GM23248 (cell line): Measurements from ENCODE around the gene ATP8A2. TPM values are rescaled to one million over a fixed set of nuclear protein-coding genes. Genes with fewer than 3 reads are reported as not detected.
A peak's percentile ranks its signal among the peaks of the same experiment; 100 is the strongest.

Experiments
- DNase-seq: peaks from one replicate; pipeline ENCODE4 v3.0.0-alpha.2; 2015
- H2AFZ ChIP-seq: fragments of 200-600 bp; sonication (generic); 2 replicates; pipeline ENCODE4 v1.6.1; 2016; ENCODE audit warnings: antibody characterized with exemption
- H3F3A ChIP-seq: fragments of 200-600 bp; sonication (generic); 2 replicates; pipeline ENCODE4 v1.6.1; 2016; ENCODE audit warnings: mild to moderate bottlenecking, antibody characterized with exemption, mixed run types; ENCODE audit not compliant: insufficient read depth
- H3K27ac ChIP-seq: fragments of 200-600 bp; sonication (generic); 2 replicates; pipeline ENCODE4 v1.5.1; 2016; ENCODE audit warnings: mild to moderate bottlenecking
- H3K27me3 ChIP-seq: fragments of 200-600 bp; sonication (generic); replicated peaks from 2 replicates; pipeline ENCODE4 v1.6.1; 2016; ENCODE audit warnings: mild to moderate bottlenecking; ENCODE audit not compliant: insufficient read depth
- H3K36me3 ChIP-seq: fragments of 200-600 bp; sonication (generic); 2 replicates; pipeline ENCODE4 v1.6.1; 2016; ENCODE audit warnings: low read depth, mild to moderate bottlenecking
- H3K4me1 ChIP-seq: fragments of 200-600 bp; sonication (generic); 2 replicates; pipeline ENCODE4 v1.6.1; 2016; ENCODE audit warnings: mild to moderate bottlenecking; ENCODE audit not compliant: insufficient read depth
- H3K4me2 ChIP-seq: fragments of 200-600 bp; sonication (generic); one replicate; pipeline ENCODE4 v1.6.1; 2016; ENCODE audit warnings: mild to moderate bottlenecking; ENCODE audit not compliant: unreplicated experiment
- H3K4me3 ChIP-seq: fragments of 200-600 bp; sonication (generic); 2 replicates; pipeline ENCODE4 v1.5.1; 2016; ENCODE audit warnings: mild to moderate bottlenecking
- H3K79me2 ChIP-seq: fragments of 200-600 bp; sonication (generic); 2 replicates; pipeline ENCODE4 v1.6.1; 2016; ENCODE audit warnings: mild to moderate bottlenecking; ENCODE audit not compliant: insufficient read depth
- H3K9ac ChIP-seq: fragments of 200-600 bp; sonication (generic); 2 replicates; pipeline ENCODE4 v1.6.1; 2016; ENCODE audit warnings: mild to moderate bottlenecking
- H3K9me2 ChIP-seq: fragments of 200-600 bp; sonication (generic); 2 replicates; pipeline ENCODE4 v1.6.1; 2016; ENCODE audit warnings: mixed run types, mild to moderate bottlenecking, moderate library complexity; ENCODE audit not compliant: insufficient read depth
- H3K9me3 ChIP-seq: fragments of 200-600 bp; sonication (generic); one replicate; pipeline ENCODE4 v1.6.1; 2017; ENCODE audit warnings: low read depth
- H4K20me1 ChIP-seq: fragments of 200-600 bp; sonication (generic); 2 replicates; pipeline ENCODE4 v1.6.0; 2016; ENCODE audit not compliant: insufficient read depth
- EZH2 ChIP-seq: fragments of 200-600 bp; sonication (generic); IDR thresholded peaks from 2 replicates; pipeline ENCODE4 v1.6.1; 2018; ENCODE audit warnings: antibody characterized with exemption, mild to moderate bottlenecking; ENCODE audit not compliant: insufficient read depth, poor library complexity, severe bottlenecking
- EZH2phosphoT487 ChIP-seq: fragments of 200-600 bp; sonication (generic); IDR thresholded peaks from 2 replicates; pipeline ENCODE4 v1.6.1; 2018; ENCODE audit warnings: antibody characterized with exemption, moderate library complexity, mild to moderate bottlenecking, low read depth; ENCODE audit not compliant: insufficient read depth
- WGBS, 2 experiments: methylation state at CpG; one replicate each; pipeline ENCODE4 v1.1.6; 2015 to 2017; ENCODE audit warnings: low lambda C conversion rate in 2 of 2, low coverage in 1 of 2; ENCODE audit errors: missing lambda C conversion rate in 2 of 2; 5-methylcytosine and 5-hydroxymethylcytosine counted together
- in situ Hi-C: fragments of 300-500 bp; cut with MboI; formaldehyde crosslinking; loops from 2 replicates; pipeline ENCODE4 v1.15.0; 2020
- polyA plus RNA-seq: library from polyadenylated mRNA; unstranded; fragments of >200 nt; fragmentation: Nextera tagmentation; extraction: Ambion mirVana; gene quantifications from 2 replicates; pipeline ENCODE4 v1.2.1, GENCODE V29; 2016
- total RNA-seq: library from RNA; depleted of rRNA; stranded (reverse); fragments of >200 nt; shearing (Covaris generic); gene quantifications from 2 replicates; pipeline ENCODE4 v1.2.3, GENCODE V29; 2014

Gene ATP8A2
- total and polyA plus RNA-seq, 2 experiments from 2014 or later: under 0.01 to 0.05 TPM

DNA sequence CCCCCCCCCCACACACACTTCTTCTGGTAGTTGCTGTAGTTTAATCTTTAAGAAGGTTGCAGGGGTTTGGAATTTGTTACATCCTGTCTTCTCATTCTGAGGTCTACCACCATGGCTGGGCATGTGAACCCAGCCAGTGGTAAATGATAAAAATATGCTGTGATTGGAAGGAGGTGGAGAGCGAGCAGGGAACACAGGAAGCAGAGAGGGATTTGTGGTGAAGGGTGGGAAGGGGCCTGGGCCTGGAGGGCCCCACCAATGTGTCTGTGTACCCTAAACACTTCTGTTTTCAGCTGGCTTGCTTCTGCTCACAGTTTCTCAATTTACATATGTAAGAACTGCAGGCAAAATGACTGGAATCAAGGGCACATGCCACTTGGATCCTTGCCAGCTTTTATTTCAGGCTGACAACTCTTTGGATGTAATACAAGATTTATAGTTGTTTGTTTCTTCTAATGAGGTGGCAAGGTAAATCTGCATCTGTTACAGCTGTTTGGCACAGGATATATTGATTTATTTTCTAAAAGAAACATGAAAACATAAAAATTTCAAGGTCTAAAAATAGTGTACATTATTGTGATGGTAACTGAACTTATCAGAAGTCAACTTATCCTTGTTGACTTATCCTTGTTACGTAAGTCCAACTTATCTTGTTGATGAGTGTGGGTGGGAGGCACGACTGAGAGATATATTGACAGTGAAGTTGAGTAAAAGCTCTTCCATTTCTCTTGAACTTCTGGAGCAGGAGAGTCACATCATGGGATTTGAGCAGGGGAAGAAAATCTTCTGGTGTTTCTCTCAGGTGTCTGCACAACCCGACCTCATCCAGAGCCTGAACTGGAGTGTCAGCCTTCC is 366.8 kb downstream of the ATP8A2 start:
- no peak overlapping the region for H3K4me2 ChIP-seq
- H3K4me3 ChIP-seq: no peak overlapping the region
- no peak overlapping the region for H3K27ac ChIP-seq
- DNase-seq: peak; percentile 4
- no peak overlapping the region for H3K9ac ChIP-seq
- H3K27me3 ChIP-seq: no peaks in the 10 kb centered on the region
- H3K9me2 ChIP-seq: no peaks in the 10 kb centered on the region
- in situ Hi-C loops: no loop called here
- no peaks in the 10 kb centered on the region for H3K4me1 ChIP-seq
- no peak overlapping the region for H2AFZ ChIP-seq
- no peak for TF ChIP-seq EZH2
- TF ChIP-seq EZH2phosphoT487: no peak
- WGBS, 2 experiments: 27 to 28% methylated on average over 4 of the region's 4 CpGs
- H4K20me1 ChIP-seq: no peaks in the 10 kb centered on the region
- H3F3A ChIP-seq: no peaks in the 10 kb centered on the region
- no peaks in the 10 kb centered on the region for H3K36me3 ChIP-seq
- no peaks in the 10 kb centered on the region for H3K9me3 ChIP-seq
- H3K79me2 ChIP-seq: no peaks in the 10 kb centered on the region

GRCh38 chr13:25739376-25739775 is 367.6 kb downstream of the ATP8A2 start:
- Histone ChIP-seq H4K20me1 (no peaks in the 10 kb centered on the region), H2AFZ (no peak overlapping the region), H3K27me3 (no peaks in the 10 kb centered on the region), H3K9ac (no peak overlapping the region), H3K9me2 (no peaks in the 10 kb centered on the region), H3K4me1 (no peaks in the 10 kb centered on the region), H3K79me2 (no peaks in the 10 kb centered on the region), H3K4me3 (no peak overlapping the region), H3K9me3 (no peaks in the 10 kb centered on the region), H3K36me3 (no peaks in the 10 kb centered on the region), H3K27ac (no peak overlapping the region), H3K4me2 (no peak overlapping the region), H3F3A (no peaks in the 10 kb centered on the region)
- WGBS, 2 experiments: 13 to 21% methylated on average over 1 of the region's 1 CpG
- no peak for TF ChIP-seq EZH2
- no peak for TF ChIP-seq EZH2phosphoT487
- DNase-seq: no peak
- in situ Hi-C loops: no loop called here

DNA sequence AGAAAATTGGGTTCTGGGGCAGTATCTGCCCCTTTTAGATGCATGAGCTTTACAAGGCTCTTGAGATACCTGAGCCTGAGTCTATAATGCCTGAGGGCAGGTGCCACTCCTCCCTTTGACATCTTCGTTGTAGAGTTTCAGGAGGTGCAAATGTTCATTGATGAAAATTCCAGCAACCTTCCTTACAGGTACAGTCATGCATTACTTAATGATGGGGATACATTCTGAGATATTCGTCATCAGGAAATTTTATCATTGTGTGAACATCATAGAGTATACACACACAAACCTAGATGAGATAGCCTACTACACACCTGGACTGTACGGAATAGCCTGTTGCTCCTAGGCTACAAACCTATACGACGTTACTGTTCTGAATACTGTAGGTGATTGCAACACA is 370.0 kb downstream of the ATP8A2 start:
- Histone ChIP-seq H4K20me1 (no peaks in the 10 kb centered on the region), H3K9me3 (no peaks in the 10 kb centered on the region), H3K27ac (no peak overlapping the region), H3K4me2 (no peak overlapping the region), H3K79me2 (no peaks in the 10 kb centered on the region), H3K36me3 (no peaks in the 10 kb centered on the region), H3F3A (no peaks in the 10 kb centered on the region), H3K9ac (no peak overlapping the region), H3K4me1 (no peaks in the 10 kb centered on the region), H2AFZ (no peak overlapping the region), H3K9me2 (no peaks in the 10 kb centered on the region), H3K27me3 (no peaks in the 10 kb centered on the region), H3K4me3 (no peak overlapping the region)
- 56% methylated on average over 5 of the region's 5 CpGs for WGBS, 2 experiments
- DNase-seq: no peak
- no peak for TF ChIP-seq EZH2
- no peak for TF ChIP-seq EZH2phosphoT487
- in situ Hi-C loops: no loop called here

GRCh38 chr13:25742220-25742619 is 370.4 kb downstream of the ATP8A2 start:
- H3K4me2 ChIP-seq: no peak overlapping the region
- no peaks in the 10 kb centered on the region for H4K20me1 ChIP-seq
- H3K9ac ChIP-seq: no peak overlapping the region
- H3K9me3 ChIP-seq: no peaks in the 10 kb centered on the region
- no peaks in the 10 kb centered on the region for H3K4me1 ChIP-seq
- H3K79me2 ChIP-seq: no peaks in the 10 kb centered on the region
- in situ Hi-C loops: no loop called here
- H3K27ac ChIP-seq: no peak overlapping the region
- no peaks in the 10 kb centered on the region for H3F3A ChIP-seq
- DNase-seq: no peak
- H2AFZ ChIP-seq: no peak overlapping the region
- WGBS, 2 experiments: 68 to 75% methylated on average over 2 of the region's 2 CpGs
- no peaks in the 10 kb centered on the region for H3K27me3 ChIP-seq
- H3K36me3 ChIP-seq: no peaks in the 10 kb centered on the region
- H3K9me2 ChIP-seq: no peaks in the 10 kb centered on the region
- H3K4me3 ChIP-seq: no peak overlapping the region
- no peak for TF ChIP-seq EZH2phosphoT487
- no peak for TF ChIP-seq EZH2
